OCI-LY1 (cell line): Measurements from ENCODE around the gene LPCAT1.
"Not testable (repeated sequence)": the region's sequence is repeated elsewhere in the genome, so short reads cannot be mapped to it uniquely, and the experiment has no call there.

ENCODE experiments used
- H2AFZ ChIP-seq: fragments of 200-600 bp; sonication (generic), shearing (Covaris generic); 2 replicates; pipeline ENCODE4 v1.6.0; 2014; ENCODE audit warnings: antibody characterized with exemption, mild to moderate bottlenecking, low read length
- H3F3A ChIP-seq: fragments of 200-600 bp; sonication (generic), shearing (Covaris generic); 2 replicates; pipeline ENCODE4 v1.6.0; 2014; ENCODE audit warnings: mild to moderate bottlenecking, antibody characterized with exemption, low read length, moderate library complexity; ENCODE audit not compliant: insufficient read depth
- H3K27ac ChIP-seq: fragments of 200-600 bp; sonication (generic); 2 replicates; pipeline ENCODE4 v1.5.1; 2014; ENCODE audit warnings: low read length, mixed run types, mild to moderate bottlenecking, low read depth; ENCODE audit not compliant: poor library complexity, severe bottlenecking
- H3K27me3 ChIP-seq: fragments of 200-600 bp; sonication (generic); 2 replicates; pipeline ENCODE4 v1.6.0; 2014; ENCODE audit warnings: antibody characterized with exemption, mild to moderate bottlenecking, low read length, moderate library complexity; ENCODE audit not compliant: insufficient read depth
- H3K36me3 ChIP-seq: fragments of 200-600 bp; sonication (generic); 2 replicates; pipeline ENCODE4 v1.6.1; 2014; ENCODE audit warnings: mild to moderate bottlenecking, antibody characterized with exemption, low read length, moderate library complexity, mixed read lengths; ENCODE audit not compliant: insufficient read depth
- H3K4me1 ChIP-seq: fragments of 200-600 bp; sonication (generic); 2 replicates; pipeline ENCODE4 v1.5.1; 2014; ENCODE audit warnings: mild to moderate bottlenecking, low read length, moderate library complexity; ENCODE audit not compliant: insufficient read depth, severe bottlenecking
- H3K4me2 ChIP-seq: fragments of 200-600 bp; sonication (generic), shearing (Covaris generic); 2 replicates; pipeline ENCODE4 v1.6.1; 2014; ENCODE audit warnings: low read length
- H3K4me3 ChIP-seq: fragments of 200-600 bp; sonication (generic); 2 replicates; pipeline ENCODE4 v1.5.1; 2014; ENCODE audit warnings: low read length, low read depth, mild to moderate bottlenecking, mixed read lengths; ENCODE audit not compliant: poor library complexity, severe bottlenecking
- H3K79me2 ChIP-seq: fragments of 200-600 bp; shearing (Covaris generic); 2 replicates; pipeline ENCODE4 v1.6.1; 2016; ENCODE audit warnings: mixed run types, low read length, mixed read lengths; ENCODE audit not compliant: insufficient read depth
- H3K9ac ChIP-seq: fragments of 200-600 bp; sonication (generic), shearing (Covaris generic); 2 replicates; pipeline ENCODE4 v1.6.1; 2014; ENCODE audit warnings: mild to moderate bottlenecking, low read length, mixed read lengths
- H3K9me2 ChIP-seq: fragments of 200-600 bp; sonication (generic), shearing (Covaris generic); 2 replicates; pipeline ENCODE4 v1.6.1; 2014; ENCODE audit warnings: low read depth, mild to moderate bottlenecking, low read length, mixed read lengths
- H3K9me3 ChIP-seq: fragments of 200-600 bp; shearing (Covaris generic); 2 replicates; pipeline ENCODE4 v1.6.1; 2014; ENCODE audit warnings: low read length, mixed read lengths
- H4K20me1 ChIP-seq: fragments of 200-600 bp; sonication (generic), shearing (Covaris generic); 2 replicates; pipeline ENCODE4 v1.6.0; 2016; ENCODE audit warnings: mild to moderate bottlenecking, low read length; ENCODE audit not compliant: insufficient read depth
- EZH2 ChIP-seq: fragments of 200-600 bp; sonication (generic), shearing (Covaris generic); IDR thresholded peaks from 2 replicates; pipeline ENCODE4 v1.8.0; 2017; ENCODE audit warnings: borderline replicate concordance, mixed run types, mild to moderate bottlenecking, antibody characterized with exemption, low read length, moderate library complexity, mixed read lengths
- TF ChIP-seq, protein P1 (sequence below): fragments of 200-600 bp; sonication (generic), shearing (Covaris generic); IDR thresholded peaks from 2 replicates; pipeline ENCODE4 v1.5.1; 2017; ENCODE audit warnings: mild to moderate bottlenecking, antibody characterized with exemption, low read length, moderate library complexity, mixed read lengths

The LPCAT1 gene, protein sequence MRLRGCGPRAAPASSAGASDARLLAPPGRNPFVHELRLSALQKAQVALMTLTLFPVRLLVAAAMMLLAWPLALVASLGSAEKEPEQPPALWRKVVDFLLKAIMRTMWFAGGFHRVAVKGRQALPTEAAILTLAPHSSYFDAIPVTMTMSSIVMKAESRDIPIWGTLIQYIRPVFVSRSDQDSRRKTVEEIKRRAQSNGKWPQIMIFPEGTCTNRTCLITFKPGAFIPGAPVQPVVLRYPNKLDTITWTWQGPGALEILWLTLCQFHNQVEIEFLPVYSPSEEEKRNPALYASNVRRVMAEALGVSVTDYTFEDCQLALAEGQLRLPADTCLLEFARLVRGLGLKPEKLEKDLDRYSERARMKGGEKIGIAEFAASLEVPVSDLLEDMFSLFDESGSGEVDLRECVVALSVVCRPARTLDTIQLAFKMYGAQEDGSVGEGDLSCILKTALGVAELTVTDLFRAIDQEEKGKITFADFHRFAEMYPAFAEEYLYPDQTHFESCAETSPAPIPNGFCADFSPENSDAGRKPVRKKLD

DNA sequence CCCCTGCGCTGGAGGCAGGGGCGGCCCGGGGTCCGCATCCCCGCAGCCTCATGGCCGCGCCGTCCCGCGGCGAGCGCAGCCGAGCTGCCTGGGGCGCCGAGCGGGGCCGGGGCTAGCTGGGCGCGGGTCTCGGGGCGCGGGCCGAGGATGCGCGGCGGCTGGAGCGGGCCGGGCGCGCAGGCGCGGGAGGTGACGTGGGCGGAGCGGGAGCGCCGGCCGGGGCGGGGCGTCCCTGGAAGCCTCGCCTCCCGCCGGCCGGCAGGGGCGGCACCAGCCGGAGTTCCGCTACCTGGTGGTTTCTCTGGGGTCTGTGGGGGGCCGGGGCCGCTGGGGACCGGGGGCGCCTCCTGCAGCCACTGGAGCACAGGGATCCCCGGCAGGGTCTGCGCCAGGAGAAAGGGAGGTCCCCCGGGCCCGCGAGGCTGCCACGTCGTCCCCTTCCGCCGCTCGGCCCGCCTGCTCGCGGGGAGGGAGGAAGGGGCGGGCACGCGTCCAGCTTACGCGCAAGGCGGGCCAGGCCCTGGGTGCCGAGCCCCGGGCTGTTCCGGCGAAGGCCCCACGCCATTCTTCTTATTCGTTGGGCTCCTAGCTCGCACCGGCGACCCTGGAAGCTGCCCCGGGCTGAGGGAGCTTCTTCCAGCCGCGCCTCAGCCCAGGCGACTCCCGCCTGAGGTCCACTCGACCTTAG is at the start of gene LPCAT1:
Gene LPCAT1, minus strand, starts transcription at position 168 of the 688 bp plus-strand sequence. Its CDS starts 116 bp downstream, at position 52.
- Histone ChIP-seq H3K9me2 (no peaks in the 10 kb centered on the region), H3K36me3 (peaks cover 21% of the 10 kb centered on the region), H2AFZ (no peak within 1 kb of the TSS), H3K4me1 (peaks cover 29% of the 10 kb centered on the region), H3F3A (no peaks in the 10 kb centered on the region), H3K79me2 (no peaks in the 10 kb centered on the region), H3K9ac (peak within 1 kb of the TSS; percentile 74), H3K4me2 (peak within 1 kb of the TSS; percentile 87), H4K20me1 (no peaks in the 10 kb centered on the region), H3K27ac (no peak within 1 kb of the TSS), H3K9me3 (no peaks in the 10 kb centered on the region), H3K4me3 (peak within 1 kb of the TSS; percentile 74), H3K27me3 (0 out of 2 replicates have a peak, but pooled peaks cover 5% of the 10 kb centered on the region)
- no peak for TF ChIP-seq EZH2
- TF ChIP-seq, protein P1, sequence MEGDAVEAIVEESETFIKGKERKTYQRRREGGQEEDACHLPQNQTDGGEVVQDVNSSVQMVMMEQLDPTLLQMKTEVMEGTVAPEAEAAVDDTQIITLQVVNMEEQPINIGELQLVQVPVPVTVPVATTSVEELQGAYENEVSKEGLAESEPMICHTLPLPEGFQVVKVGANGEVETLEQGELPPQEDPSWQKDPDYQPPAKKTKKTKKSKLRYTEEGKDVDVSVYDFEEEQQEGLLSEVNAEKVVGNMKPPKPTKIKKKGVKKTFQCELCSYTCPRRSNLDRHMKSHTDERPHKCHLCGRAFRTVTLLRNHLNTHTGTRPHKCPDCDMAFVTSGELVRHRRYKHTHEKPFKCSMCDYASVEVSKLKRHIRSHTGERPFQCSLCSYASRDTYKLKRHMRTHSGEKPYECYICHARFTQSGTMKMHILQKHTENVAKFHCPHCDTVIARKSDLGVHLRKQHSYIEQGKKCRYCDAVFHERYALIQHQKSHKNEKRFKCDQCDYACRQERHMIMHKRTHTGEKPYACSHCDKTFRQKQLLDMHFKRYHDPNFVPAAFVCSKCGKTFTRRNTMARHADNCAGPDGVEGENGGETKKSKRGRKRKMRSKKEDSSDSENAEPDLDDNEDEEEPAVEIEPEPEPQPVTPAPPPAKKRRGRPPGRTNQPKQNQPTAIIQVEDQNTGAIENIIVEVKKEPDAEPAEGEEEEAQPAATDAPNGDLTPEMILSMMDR, result no peak

DNA sequence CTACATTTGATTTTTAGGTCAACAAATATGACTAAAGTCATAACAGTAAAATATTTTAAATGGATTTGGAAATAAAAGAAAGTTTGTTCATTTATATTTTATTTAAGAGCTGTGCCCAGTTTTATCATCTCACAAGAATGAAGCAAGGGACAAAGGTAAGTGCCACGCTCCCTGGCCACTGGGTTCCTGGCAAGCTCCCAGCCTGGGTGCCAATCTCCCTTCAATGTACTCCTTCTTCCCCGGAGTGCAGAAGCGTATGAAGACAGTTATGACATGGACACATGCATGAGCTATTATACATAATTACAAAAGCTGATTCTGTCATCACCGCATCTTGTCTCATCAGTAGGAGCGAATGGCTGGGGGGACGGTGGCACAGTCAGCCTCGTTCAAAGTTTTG is 48.1 kb upstream of the LPCAT1 start:
- H3K9me3 ChIP-seq, H3K4me3 ChIP-seq, H2AFZ ChIP-seq, H3K9ac ChIP-seq, H3K4me2 ChIP-seq, H3K4me1 ChIP-seq, H3K27ac ChIP-seq, H3K9me2 ChIP-seq, H3F3A ChIP-seq, H3K27me3 ChIP-seq, H4K20me1 ChIP-seq, H3K79me2 ChIP-seq: not testable (repeated sequence)
- peaks cover 43% of the 10 kb centered on the region for H3K36me3 ChIP-seq

- peaks cover 9% of the 10 kb centered on the region for H3F3A ChIP-seq
- H3K9me2 ChIP-seq, result no peaks in the 10 kb centered on the region
- no peak overlapping the region for H3K4me3 ChIP-seq
- H4K20me1 ChIP-seq, result no peaks in the 10 kb centered on the region
- no peaks in the 10 kb centered on the region for H3K79me2 ChIP-seq
- 0 out of 2 replicates have a peak, but pooled peaks cover 3% of the 10 kb centered on the region for H3K9me3 ChIP-seq
- H3K36me3 ChIP-seq, result peaks cover 38% of the 10 kb centered on the region
- no peak overlapping the region for H3K4me2 ChIP-seq
- H2AFZ ChIP-seq, result no peak overlapping the region
- H3K9ac ChIP-seq, result no peak overlapping the region
- H3K27ac ChIP-seq, result no peak overlapping the region
- no peaks in the 10 kb centered on the region for H3K4me1 ChIP-seq
- no peak for TF ChIP-seq EZH2
- TF ChIP-seq, protein P1, result no peak
- H3K27me3 ChIP-seq, result no peaks in the 10 kb centered on the region
Measured at GRCh38 chr5:1570975-1571374, 47.2 kb upstream of the LPCAT1 start.
